GM21381 (cell line): ENCODE data around the gene CARMIL1.
"Not testable (repeated sequence)": the region's sequence is repeated elsewhere in the genome, so short reads cannot be mapped to it uniquely, and the experiment has no call there.

ENCODE experiments used
- ATAC-seq: cut with Tn5 transposase; IDR thresholded peaks from one replicate; pipeline ENCODE4 v1.9.1; 2021; ENCODE audit warnings: mild to moderate bottlenecking, moderate library complexity; ENCODE audit not compliant: unreplicated experiment

CARMIL1 gene

DNA sequence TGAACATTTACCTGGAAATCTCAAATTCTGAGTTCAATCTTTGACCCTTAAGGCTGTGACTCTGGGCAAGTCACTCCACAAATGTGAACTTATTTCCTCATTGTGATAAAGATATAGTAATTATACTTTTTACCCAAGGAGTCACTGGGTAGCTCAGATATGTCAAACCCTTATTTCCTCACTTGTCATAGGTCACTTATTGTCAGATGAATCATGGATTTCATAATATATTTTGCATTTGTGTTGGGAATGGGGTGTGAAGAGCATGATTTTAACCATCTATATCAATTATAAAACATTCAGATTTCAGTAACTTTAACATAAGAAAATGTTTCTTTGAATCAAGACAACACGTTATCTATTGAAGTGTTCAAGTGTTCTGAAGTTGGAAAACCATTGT is 3.7 kb upstream of the CARMIL1 start:
- no peak for ATAC-seq

DNA sequence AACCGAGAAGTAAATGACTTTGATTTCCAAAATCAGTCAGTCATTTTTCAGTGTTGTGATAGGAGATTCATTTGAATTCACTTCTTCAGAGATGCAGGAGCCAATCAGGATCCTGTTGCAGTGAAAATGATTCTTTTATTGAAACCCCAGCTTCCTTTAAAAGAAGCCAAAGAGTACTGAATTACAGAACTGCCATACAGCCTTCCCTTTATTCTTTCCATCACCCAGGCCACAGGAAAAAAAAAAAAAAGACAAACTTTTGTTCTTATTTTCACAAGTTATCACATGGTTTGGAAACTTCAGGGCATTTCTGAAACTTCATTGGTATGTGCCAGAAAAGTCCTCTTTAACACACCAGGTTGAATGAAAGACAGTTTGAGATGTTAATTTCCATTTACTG is 1.8 kb upstream of the CARMIL1 start:
- ATAC-seq, result no peak

DNA sequence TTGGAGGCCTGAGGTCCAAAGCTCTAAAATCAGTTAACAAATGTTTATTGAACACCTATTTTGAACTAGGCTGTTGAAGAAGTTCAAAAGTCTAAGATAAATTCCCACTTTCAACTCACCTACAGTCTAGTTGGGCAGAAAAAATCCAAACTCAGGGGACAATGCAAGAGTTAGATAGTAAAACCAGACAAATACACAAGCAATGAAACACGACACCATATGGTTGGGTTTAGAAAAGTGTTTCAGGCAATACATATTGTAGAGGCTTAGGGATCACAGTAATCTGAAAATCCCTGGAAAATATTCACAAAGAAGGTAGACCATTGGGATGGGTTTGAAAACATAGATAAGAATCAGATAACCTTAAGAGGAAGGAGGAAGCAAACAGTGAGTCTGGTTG is 1.3 kb upstream of the CARMIL1 start:
- ATAC-seq, result no peak

DNA sequence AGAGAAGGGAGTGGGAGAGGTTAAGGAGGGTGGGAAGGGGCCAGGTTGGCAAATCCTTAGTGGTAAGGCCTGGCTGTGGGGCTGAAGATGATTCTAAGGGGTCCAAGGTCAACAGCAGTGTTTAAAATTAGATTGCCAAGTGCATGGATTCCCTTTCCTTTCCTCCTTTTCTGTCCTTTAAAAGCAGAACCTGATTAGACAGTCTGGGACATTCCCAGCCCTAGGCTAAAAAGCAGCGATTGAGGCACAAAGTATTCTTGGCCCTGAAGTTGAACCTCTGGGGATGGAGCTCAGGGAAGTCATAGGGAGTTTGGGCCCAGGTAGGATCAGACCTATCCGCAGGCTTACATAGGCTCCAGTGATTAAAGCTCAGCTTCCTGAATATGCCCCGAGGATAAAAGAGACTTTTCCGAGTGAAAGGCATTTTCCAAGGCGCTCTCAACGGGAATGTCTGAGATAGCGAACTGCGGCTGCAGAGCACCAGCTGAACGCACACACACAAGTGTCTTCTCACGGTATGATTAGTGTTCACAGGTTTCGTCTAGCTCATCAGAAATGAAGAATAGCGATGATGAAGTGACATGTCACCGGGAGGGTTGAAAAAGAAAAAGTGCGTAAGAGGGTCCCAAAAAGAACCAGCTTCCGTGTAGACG is 787 bp upstream of the CARMIL1 start:
- peak; percentile 22 for ATAC-seq

DNA sequence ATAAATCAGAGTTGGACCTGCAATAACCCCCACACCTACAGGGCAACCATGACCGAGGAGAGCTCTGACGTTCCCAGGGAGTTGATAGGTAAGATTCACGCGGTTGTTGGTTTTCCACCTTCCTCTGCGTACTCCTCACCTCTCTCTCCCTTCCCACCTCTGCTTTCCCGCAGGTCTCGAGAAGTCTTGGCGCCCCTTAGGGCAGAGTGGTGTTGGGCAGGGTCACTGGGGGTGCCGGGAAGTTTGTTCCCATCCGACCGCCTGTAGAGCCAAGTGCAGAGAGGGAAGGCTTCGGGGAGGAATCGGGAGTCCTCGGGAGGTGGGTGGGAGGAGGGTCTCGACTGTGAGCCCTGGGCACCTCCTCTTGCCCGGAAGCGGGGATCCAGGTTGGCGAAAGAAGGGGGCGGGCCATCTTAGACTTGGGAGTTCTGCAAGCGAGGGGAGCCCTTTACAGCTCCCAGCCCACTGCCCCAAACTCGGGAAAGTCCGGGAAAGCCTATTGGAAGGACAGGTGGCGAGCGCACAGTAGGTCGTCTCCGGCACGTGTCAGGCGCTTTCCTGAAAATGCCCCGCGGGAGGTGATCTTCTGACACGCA is 672 bp downstream of the CARMIL1 start:
- ATAC-seq, result no peak

DNA sequence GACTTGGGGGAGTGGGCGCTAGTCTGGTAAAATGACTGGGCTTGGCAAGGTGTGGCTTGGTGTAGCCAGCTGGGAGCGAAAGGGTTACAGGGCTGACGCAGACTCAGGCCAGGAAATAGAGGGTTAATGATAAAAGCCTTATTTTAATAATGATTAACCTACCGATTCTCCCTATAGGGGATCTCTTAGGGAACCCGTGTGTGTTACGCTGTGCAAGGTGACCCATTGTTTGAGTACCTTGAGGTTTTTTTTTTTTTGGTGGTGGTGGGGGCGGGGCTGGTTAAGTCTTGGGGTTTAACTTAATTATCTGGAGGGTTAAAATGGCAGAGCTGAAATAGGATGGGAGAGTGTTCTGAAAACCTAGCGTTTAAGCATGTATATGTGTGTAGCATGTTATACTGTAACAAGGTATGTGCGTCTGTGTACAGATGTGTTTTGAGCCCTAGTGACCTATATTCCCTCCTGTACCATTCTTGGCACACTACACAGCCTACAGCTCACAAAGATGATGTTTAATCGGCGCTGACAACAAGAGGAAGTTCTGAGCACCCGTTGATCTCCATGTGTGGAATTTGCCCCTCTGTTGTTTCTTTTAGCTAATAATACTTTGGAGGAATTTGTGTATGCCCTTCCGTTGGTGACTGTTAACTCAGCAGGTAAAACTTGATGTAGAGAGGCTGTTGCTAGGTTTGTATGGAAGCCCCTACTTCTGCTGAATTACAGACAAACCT is 1.3 kb downstream of the CARMIL1 start:
- no peak for ATAC-seq

DNA sequence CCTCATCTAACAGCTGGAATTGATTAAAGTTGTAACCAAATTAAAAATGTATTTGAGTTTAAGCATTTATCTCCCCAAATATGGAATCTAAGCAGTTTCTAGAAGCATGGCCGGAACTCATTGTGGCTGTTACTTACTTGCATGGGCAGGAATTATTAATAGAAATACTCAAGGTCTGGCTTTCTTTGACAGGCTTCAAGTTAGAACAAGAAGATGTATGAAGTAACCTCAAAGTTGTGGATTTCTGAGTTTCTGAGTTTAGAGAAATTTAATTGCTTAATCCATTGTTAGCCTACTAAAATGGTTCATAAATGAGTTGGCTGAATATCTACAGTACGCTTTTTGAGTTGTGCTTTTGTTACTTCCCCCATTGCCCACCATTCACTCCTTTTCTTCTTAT is 7.7 kb downstream of the CARMIL1 start:
- no peak for ATAC-seq

DNA sequence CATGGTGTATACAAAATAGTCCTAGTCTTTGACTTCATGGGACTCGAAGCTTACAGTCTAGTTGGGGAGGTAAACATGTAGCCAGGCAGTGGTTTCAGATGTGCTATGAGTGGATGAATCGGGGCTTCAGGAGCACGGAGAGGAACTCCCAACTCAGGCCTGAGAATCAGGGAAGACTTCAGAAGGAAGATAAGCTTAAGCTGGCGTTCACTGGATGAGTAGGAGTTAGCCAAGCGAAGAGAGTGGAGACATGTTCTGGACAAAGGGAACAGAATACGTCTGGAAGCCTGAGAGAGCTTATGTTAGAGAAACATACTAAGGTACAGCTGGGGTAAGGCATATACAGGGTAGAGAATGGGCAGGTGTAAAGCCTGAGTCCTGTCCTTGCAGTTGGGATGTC is 8.8 kb downstream of the CARMIL1 start:
- ATAC-seq, result no peak

DNA sequence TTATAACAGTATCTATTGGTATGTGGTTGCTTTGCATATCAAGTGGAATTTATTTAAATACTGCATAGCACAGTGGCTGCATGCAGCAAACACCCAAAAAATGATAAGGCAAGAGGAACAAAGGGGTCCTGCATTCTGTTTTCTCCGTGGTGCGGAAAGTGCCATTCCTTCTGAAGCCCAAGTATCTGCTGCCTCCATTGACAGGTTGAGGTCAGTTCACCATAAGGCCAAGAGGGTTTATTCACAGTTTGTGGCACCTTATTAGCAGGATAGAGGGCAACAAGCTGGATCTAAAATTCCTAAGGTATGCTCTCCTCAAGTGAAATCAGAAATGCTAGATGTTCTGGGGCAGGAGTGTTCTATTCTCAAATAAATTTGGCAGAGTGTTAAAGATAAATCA is 9.3 kb downstream of the CARMIL1 start:
- no peak for ATAC-seq

DNA sequence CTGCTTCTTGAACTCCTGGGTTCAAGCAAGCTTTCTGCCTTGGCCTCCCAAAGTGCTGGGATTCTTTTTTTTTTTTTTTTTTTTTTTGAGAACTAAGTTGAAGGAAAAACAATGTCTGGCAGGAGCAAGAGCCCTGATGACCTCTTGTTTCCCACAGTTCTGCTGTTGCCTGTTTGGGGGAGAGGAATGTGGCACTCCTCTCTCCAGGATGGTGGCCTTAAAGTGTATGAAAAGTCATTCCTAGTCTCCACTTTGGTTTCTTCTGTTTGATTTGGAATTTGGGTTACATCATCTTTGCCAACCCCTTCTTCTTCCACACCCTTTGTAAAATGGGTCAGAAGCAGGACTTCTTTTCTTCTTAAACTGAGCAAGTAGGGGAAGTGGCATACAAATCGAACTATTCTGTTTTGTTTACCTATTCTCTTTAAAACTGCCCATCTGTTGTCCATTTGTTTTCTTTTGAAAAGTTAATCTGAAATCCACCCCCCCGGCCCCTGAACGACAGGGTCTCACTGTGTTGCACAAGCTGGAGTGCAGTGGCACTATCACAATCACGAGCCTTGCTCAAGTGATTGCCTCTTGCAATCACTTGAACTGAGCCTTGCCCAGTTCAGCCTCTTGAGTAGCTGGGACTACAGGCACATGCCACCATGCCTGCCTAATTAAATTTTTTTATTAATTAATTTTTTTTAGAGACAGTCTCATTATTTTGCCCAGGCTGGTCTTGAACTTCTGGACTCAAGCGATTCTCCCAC is 11.3 kb downstream of the CARMIL1 start:
- ATAC-seq, result no peak

DNA sequence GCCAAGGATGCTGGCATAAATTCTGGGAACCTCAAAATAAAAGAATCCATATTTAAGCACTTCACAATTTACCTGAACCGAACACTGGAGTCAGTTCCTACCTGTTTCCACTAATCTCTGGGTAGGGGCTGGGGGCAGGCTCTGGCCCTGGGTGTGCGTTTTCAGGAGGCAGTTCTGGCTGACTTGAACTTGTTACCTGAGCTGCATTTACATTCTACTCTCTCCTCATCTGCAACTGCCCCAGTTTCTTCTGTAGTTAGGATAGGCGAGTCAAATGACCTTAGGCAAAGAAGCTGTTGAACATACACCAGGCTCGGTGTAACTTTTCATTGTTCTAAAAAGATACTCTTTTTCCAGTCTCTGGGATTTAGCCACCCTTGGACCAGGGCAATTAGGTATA is 13.2 kb downstream of the CARMIL1 start:
- no peak for ATAC-seq

DNA sequence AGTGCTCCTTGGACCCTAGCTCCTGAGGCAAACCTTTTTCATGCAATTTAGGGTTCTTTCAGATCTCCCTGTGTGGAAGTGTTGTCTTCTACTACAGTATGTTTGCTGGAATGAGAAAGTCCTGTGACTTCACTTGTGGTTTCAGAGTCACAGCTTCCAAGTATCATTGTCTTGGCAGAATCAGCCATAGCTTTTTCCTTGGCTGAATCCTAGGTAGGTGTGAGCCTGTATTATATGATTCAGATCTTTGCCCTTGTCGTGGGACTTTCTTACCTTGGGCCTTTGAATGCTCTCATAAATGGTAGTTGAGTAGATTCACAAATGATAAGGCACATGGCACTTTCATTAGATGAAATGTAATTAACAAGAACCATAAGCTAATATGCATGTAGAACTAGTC is 16.5 kb downstream of the CARMIL1 start:
- ATAC-seq, result no peak

DNA sequence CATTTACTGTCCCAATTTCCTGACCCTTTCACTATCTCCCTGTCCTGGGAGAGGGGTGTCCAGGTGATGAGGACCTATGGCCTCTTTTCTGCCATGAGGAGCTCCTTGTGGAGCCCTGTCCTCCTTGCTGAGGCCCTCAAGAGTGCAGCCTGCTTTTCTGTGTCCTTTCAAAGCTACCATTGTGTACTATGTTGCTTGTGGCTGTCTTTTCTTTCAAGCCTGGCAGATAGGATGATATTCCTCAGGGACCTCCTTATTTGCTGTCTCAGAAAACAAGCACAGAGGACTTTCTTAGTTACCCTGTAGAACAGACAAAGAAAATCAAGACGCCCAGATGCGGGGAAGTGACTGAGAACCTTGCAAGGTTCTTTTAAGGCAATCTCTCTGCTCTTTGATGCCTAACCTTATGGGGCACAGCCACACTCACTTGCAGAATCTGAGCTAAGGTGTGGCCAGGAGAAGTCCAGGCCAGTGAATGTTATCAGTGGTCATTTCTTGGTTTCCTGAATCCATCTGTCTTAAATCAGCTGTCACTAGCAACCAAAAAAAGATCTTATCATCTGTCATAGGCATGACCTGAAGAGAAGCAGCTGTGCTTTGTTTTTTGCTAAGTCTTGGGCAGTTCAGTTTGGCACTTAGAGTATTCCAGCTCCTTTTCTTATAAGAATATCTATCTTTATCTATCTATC is 17.2 kb downstream of the CARMIL1 start:
- no peak for ATAC-seq

DNA sequence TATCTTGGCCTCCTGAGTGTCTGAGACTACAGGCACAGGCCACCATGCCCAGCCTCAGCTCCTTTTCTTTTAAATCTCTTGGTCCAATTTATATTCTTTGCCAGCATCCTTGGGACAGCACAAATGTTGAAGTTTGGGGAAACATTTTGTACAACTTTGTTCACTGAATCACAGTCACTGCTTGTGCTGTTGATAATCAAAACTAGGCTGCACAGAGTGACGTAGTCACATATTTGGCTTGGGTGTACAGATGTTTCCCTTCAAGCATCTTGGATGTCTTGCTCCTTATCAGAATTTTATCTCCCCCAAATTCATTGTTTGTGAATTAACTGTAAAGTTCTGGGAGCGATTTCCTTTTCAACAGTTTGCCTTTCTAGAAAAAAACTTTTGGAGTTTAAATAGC is 17.9 kb downstream of the CARMIL1 start:
- ATAC-seq, result no peak

DNA sequence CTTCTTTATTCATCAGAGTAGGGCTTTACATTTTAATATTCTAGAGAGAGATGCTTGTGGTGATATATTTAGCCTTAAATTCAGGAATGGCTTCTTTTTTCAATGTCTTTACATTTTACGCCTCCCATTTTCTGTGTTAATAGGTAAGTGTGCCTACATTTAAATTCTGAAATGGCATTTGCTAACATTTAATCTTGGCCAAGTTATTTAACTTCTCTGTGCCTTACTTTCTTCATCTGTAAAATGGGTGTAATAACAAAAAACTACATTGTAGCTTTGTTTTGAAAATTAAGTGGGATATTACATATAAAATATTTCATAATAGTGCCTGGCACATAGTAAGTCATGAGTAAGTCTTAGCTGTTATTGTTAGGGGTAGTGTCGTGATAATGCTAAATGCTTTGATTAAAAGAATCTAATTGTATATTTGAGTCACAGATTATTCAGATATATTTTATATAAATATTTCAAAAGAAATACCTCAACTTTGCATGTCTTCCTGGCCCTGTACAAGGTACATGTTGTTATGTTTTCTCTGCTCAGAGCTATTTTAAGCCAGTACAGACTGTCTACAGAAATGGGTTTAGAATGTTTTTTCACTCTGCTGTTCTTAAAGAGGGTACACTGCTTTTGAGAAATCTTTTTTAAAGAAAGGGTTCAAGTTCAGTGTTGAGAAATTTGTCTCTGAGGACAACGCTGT is 18.8 kb downstream of the CARMIL1 start:
- ATAC-seq, result no peak

DNA sequence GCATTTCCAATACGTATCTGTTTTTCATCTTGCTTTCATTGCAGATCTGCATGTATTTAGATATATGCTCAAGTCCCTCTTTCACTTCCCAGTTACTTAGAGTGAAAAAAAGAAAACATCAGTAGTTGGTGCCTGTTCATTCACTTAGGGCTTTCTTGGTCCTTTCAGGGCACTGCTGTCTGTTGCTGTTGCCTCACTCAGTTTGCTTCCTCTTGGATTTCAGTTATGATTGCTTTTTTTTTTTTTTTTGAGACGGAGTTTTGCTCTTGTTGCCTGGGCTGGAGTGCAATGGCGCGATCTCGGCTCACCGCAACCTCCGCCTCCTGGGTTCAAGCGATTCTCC is 19.3 kb downstream of the CARMIL1 start:
- ATAC-seq, result not testable (repeated sequence)

DNA sequence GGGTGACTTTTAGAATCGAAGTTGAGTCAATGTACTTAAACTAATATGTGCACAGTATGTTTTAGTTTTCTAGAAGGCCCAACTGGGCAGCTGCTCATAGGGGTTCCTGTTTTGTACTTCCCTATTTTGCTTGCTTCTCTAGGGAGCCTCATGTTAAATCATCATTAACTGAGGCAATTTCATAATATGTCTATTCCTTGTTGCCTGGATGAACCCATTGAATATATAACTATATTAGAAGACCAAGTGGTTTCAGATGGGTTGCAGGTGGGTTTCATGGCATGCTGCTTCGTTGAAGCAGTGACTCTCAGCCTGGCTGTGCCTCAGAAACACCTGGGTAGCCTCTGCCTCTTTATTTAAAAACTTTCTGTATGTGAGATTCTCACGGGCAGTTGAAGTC is 22.2 kb downstream of the CARMIL1 start:
- peak; percentile 48 for ATAC-seq

DNA sequence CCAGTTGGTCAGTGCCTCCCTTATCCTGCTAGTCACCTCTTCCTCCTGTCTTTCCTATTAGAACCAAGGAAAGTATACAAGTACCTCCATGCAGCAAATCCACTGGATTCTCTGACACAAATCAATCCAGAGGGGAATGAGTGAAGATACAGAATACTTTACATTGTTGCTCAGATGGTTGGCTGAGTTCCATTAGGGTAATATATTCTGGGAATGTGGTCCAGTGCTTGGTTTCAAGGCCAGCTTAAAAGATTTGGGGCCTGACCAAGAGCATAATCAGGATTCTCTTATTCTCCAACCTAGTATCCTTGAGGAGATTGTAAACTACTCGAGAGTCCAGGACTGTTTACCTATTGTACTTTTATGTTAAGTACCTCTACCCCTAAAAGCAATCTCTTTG is 23.0 kb downstream of the CARMIL1 start:
- ATAC-seq, result no peak

DNA sequence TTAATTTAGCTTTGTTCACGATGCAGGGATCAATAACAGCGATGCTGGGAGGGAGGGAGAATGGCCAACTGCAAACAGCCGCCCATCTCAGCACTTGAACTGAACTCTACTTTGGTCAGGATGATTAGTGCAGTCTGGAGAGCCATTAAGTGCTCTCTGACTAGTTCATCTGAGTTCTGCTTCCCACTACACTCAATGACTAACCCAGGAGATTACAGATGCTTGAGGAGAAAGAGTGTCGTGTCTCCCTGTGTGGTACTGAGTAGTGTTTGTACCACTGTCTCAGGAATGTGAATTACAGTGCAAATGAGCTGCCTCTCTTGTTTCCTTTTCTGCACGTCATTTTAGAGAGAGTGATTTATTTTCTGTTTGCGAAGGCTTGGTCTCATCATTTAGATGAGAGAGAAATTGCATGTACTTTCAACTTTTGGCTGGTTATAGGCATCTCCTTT is 23.5 kb downstream of the CARMIL1 start:
- ATAC-seq, result no peak

DNA sequence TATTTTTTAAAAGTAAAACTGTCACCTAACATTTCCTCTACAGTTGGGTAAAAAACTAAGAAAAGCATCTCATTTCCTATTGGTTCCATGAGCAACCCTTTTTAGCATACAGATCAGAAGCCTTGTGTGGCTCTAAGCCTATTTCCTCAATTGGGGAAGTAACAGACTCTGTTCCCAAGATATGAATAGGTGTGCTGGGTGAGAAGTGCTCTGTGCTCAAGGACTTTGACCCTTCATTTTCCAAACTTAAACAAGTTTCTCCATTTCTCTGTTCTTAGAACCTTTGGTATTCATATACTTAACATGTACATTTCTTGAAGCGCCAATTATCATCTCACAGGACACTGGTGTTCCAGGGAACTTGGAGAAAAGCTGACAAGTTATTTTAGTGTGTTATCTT is 24.1 kb downstream of the CARMIL1 start:
- ATAC-seq, result no peak

DNA sequence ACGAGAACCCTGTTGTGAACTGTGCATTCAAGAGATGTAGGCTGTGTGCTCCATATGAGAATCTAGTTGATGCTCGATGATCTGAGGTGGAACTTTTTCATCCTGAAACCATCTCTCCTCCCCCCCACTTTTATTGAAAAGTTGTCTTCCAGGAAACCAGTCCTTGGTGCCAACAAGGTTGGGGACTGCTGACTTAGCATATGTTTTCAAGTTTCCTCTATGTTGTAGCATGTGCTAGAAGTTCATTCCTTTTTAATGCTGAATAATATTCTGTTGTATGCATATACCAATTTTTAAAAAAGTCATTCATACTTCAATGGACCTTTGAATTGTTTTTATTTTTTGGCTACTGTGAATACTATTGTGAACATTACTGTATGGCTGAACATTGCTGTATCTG is 27.2 kb downstream of the CARMIL1 start:
- ATAC-seq, result no peak
